Measurements from ENCODE around the gene WDR70.
"Not testable (repeated sequence)": the region's sequence is repeated elsewhere in the genome, so short reads cannot be mapped to it uniquely, and the experiment has no call there.

WDR70 gene

GRCh38 chr5:37471666-37472197 lies 92.6 kb downstream of the WDR70 start:
- DNase-seq (ENCODE audit: low read depth): no peak
- H3K4me3 ChIP-seq (ENCODE audit: low read depth, low read length): no peak overlapping the region
- TF ChIP-seq, protein P1, sequence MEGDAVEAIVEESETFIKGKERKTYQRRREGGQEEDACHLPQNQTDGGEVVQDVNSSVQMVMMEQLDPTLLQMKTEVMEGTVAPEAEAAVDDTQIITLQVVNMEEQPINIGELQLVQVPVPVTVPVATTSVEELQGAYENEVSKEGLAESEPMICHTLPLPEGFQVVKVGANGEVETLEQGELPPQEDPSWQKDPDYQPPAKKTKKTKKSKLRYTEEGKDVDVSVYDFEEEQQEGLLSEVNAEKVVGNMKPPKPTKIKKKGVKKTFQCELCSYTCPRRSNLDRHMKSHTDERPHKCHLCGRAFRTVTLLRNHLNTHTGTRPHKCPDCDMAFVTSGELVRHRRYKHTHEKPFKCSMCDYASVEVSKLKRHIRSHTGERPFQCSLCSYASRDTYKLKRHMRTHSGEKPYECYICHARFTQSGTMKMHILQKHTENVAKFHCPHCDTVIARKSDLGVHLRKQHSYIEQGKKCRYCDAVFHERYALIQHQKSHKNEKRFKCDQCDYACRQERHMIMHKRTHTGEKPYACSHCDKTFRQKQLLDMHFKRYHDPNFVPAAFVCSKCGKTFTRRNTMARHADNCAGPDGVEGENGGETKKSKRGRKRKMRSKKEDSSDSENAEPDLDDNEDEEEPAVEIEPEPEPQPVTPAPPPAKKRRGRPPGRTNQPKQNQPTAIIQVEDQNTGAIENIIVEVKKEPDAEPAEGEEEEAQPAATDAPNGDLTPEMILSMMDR (IDR thresholded peaks at IDR 0.05; ENCODE audit: low read depth, low read length, missing control alignments): no peak

DNA sequence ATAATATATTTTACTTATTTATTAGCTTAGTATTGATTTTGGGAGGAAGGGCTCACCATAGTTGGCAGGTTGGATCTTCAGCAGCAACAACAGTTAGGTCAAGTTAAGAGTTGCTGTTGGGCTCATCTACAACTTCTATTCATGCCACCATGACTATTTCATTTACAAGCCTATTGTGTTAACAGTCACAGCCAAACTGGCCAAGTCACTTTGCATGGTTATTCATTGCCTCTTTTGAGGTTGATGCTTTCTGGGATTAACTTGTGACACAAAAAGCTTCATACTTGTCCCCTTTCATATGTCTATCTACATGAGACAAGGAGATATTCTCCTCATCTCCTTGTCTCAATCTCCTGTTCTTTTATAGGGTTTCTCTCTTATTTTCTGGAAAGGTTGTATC lies 98.3 kb downstream of the WDR70 start:
- TF ChIP-seq, protein P1 (IDR thresholded peaks at IDR 0.05; ENCODE audit: low read depth, low read length, missing control alignments): no peak
- no peak for DNase-seq (ENCODE audit: low read depth)
- no peak overlapping the region for H3K4me3 ChIP-seq (ENCODE audit: low read depth, low read length)

- TF ChIP-seq, protein P1 (IDR thresholded peaks at IDR 0.05; ENCODE audit: low read depth, low read length, missing control alignments): no peak
- H3K4me3 ChIP-seq (ENCODE audit: low read depth, low read length): no peak overlapping the region
- DNase-seq (ENCODE audit: low read depth): no peak
Observed at GRCh38 chr5:37478121-37478894, 99.2 kb downstream of the WDR70 start.

DNA sequence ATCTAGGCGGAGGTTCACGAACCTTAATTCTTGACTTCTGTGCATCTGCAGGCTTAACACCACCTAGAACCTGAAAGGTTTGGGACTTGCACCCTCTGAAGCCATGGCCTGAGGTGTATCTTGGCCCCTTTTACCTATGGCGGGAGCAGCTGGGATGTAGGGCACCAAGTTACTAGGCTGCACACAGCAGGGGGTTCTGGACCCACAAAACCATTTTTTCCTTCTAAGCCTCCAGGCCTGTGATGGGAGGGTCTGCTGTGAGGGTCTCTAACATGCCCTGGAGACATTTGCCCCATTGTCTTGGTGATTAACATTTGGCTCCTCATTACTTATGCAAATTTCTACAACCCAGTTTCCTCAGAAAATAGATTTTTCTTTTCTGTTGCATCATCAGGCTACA lies 102.3 kb downstream of the WDR70 start:
- not testable (repeated sequence) for DNase-seq (ENCODE audit: low read depth)

GRCh38 chr5:37490120-37490810 lies 111.1 kb downstream of the WDR70 start:
- TF ChIP-seq, protein P1 (IDR thresholded peaks at IDR 0.05; ENCODE audit: low read depth, low read length, missing control alignments): no peak
- H3K4me3 ChIP-seq (ENCODE audit: low read depth, low read length): no peak overlapping the region
- DNase-seq (ENCODE audit: low read depth): no peak

More for the DNA sequence above, 102.3 kb downstream of the WDR70 start:
- not testable (repeated sequence) for H3K4me3 ChIP-seq (ENCODE audit: low read depth, low read length)

- TF ChIP-seq, protein P1 (IDR thresholded peaks at IDR 0.05; ENCODE audit: low read depth, low read length, missing control alignments): no peak
- DNase-seq (ENCODE audit: low read depth): no peak
- no peak overlapping the region for H3K4me3 ChIP-seq (ENCODE audit: low read depth, low read length)
Observed at GRCh38 chr5:37490931-37491330, 111.8 kb downstream of the WDR70 start.

GRCh38 chr5:37492778-37493555 lies 113.8 kb downstream of the WDR70 start:
- TF ChIP-seq, protein P1 (IDR thresholded peaks at IDR 0.05; ENCODE audit: low read depth, low read length, missing control alignments): no peak
- H3K4me3 ChIP-seq (ENCODE audit: low read depth, low read length): no peak overlapping the region
- no peak for DNase-seq (ENCODE audit: low read depth)
